A673 (cell line): ENCODE measurements around the gene PLA2G4A. TPM values are rescaled to one million over a fixed set of nuclear protein-coding genes. Genes with fewer than 3 reads are reported as not detected.

ENCODE experiments used
- BruUV-seq: library from RNA; stranded (reverse); fragments of 400-500 nt; replicated peaks from 2 replicates; lab custom pipeline; 2021; lab: Mats Ljungman, UMichigan
- CTCF ChIA-PET: fragments of 300-600 bp; sonication (Branson Sonifier 250); formaldehyde crosslinking; loops from one replicate; lab custom pipeline; 2022; ENCODE audit warnings: antibody characterized with exemption; lab: Charles Lee
- POLR2A ChIA-PET: fragments of 300-600 bp; sonication (Branson Sonifier 250); formaldehyde crosslinking; loops from one replicate; lab custom pipeline; 2022; ENCODE audit warnings: antibody characterized with exemption; ENCODE audit not compliant: low non-redundant PET; lab: Charles Lee
- DNase-seq: peaks from one replicate; pipeline ENCODE4 v3.0.0-alpha.2; 2015; ENCODE audit warnings: low spot score
- H3K27ac ChIP-seq: fragments of 200-600 bp; sonication (generic); 2 replicates; pipeline ENCODE4 v1.5.1; 2016; ENCODE audit warnings: mixed run types, low read depth, mild to moderate bottlenecking, mixed read lengths, antibody characterized with exemption, low read length; ENCODE audit not compliant: poor library complexity, severe bottlenecking
- H3K27me3 ChIP-seq: fragments of 200-600 bp; sonication (generic); replicated peaks from 2 replicates; pipeline ENCODE4 v1.6.1; 2017; ENCODE audit warnings: mixed run types, low read depth, mild to moderate bottlenecking, mixed read lengths, antibody characterized with exemption, low read length; ENCODE audit not compliant: insufficient read depth, poor library complexity
- H3K36me3 ChIP-seq: fragments of 200-600 bp; sonication (generic); 2 replicates; pipeline ENCODE4 v1.6.1; 2016; ENCODE audit warnings: mixed run types, mild to moderate bottlenecking, mixed read lengths, antibody characterized with exemption, low read length; ENCODE audit not compliant: insufficient read depth, poor library complexity, severe bottlenecking
- H3K4me1 ChIP-seq: fragments of 200-600 bp; sonication (generic); 2 replicates; pipeline ENCODE4 v1.6.1; 2017; ENCODE audit warnings: mixed run types, mild to moderate bottlenecking, mixed read lengths, antibody characterized with exemption, low read length; ENCODE audit not compliant: insufficient read depth, poor library complexity, severe bottlenecking
- H3K4me3 ChIP-seq: fragments of 200-600 bp; sonication (generic); 2 replicates; pipeline ENCODE4 v1.5.1; 2016; ENCODE audit warnings: low read depth, mixed run types, mild to moderate bottlenecking, mixed read lengths, low read length; ENCODE audit not compliant: poor library complexity, severe bottlenecking
- H3K9me3 ChIP-seq: fragments of 200-600 bp; sonication (generic); 2 replicates; pipeline ENCODE4 v1.6.1; 2016; ENCODE audit warnings: mixed run types, low read depth, mild to moderate bottlenecking, mixed read lengths, antibody characterized with exemption, low read length; ENCODE audit not compliant: poor library complexity, severe bottlenecking
- CTCF ChIP-seq: fragments of 300-800, 200-600 bp; sonication (generic); conservative IDR thresholded peaks from 2 replicates; pipeline ENCODE4 v1.5.1; 2017; ENCODE audit warnings: low read depth, mild to moderate bottlenecking, antibody characterized with exemption, low read length, moderate library complexity, mixed read lengths
- EZH2 ChIP-seq: fragments of 200-600 bp; sonication (generic); IDR thresholded peaks from 2 replicates; pipeline ENCODE4 v1.6.1; 2017; ENCODE audit warnings: borderline replicate concordance, low read depth, mild to moderate bottlenecking, mixed read lengths, antibody characterized with exemption, low read length; ENCODE audit not compliant: poor library complexity, severe bottlenecking
- intact Hi-C: fragments of 100-400 bp; cut with micrococcal nuclease; formaldehyde crosslinking; loops from one replicate; pipeline ENCODE4 v1.10.0; 2022; ENCODE audit not compliant: unreplicated experiment
- total RNA-seq: library from RNA; stranded (reverse); gene quantifications from 2 replicates; pipeline ENCODE4 v1.2.3, GENCODE V29; 2021

PLA2G4A gene
- total RNA-seq, 1 experiment from 2014 or later, result 34.4 TPM

- CTCF ChIA-PET, result no interaction called here
- Histone ChIP-seq H3K27me3 (no peaks in the 10 kb centered on the region), H3K9me3 (no peaks in the 10 kb centered on the region), H3K36me3 (no peaks in the 10 kb centered on the region), H3K4me3 (no peak overlapping the region), H3K4me1 (peaks cover 20% of the 10 kb centered on the region), H3K27ac (no peak overlapping the region)
- no TSS peak for BruUV-seq
- TF ChIP-seq EZH2 (no peak), CTCF (no peak)
- POLR2A ChIA-PET, result no interaction called here
- DNase-seq, result no peak
- intact Hi-C loops, result no loop called here
Measured at GRCh38 chr1:187037973-187038553, 209.3 kb downstream of the PLA2G4A start.

Other genes with a start within 250 kb of the PLA2G4A start
- gene PTGS2, start 148.5 kb upstream of the PLA2G4A start, total RNA-seq, result 4.3 and 5.8 TPM in 2 replicates